Activated T-helper 17 cell treated with anti-CD3 and anti-CD28 coated beads, Interleukin-2, amount 50 U/mL, for 72 hours (primary cell): ENCODE data around the gene GTF2F2. TPM values are rescaled to one million over a fixed set of nuclear protein-coding genes. Genes with fewer than 3 reads are reported as not detected.
A peak's percentile ranks its signal among the peaks of the same experiment; 100 is the strongest.

ENCODE experiments used
- ATAC-seq: fragments of 150-1000 bp; cut with Tn5 transposase; replicated peaks from 2 replicates; pipeline ENCODE4 v1.10.0; 2021; ENCODE audit warnings: mild to moderate bottlenecking, moderate library complexity
- H3K27ac Mint-ChIP-seq: one replicate; pipeline ENCODE4 v1.8.0; 2022; ENCODE audit warnings: mixed read lengths
- H3K27me3 Mint-ChIP-seq: one replicate; pipeline ENCODE4 v1.8.0; 2022; ENCODE audit warnings: mixed read lengths
- H3K36me3 Mint-ChIP-seq: one replicate; pipeline ENCODE4 v1.8.0; 2022; ENCODE audit warnings: low read depth, mild to moderate bottlenecking, mixed read lengths
- H3K4me1 Mint-ChIP-seq: one replicate; pipeline ENCODE4 v1.8.0; 2022; ENCODE audit warnings: mixed read lengths
- H3K4me3 Mint-ChIP-seq: one replicate; pipeline ENCODE4 v1.8.0; 2022; ENCODE audit warnings: mild to moderate bottlenecking, mixed read lengths
- H3K9me3 Mint-ChIP-seq: one replicate; pipeline ENCODE4 v1.8.0; 2022; ENCODE audit warnings: mixed read lengths
- total RNA-seq, 2 donors: library from RNA; stranded (reverse); gene quantifications; one replicate each; pipeline ENCODE4 v1.2.3, GENCODE V29; 2022

Gene GTF2F2
- total RNA-seq, 2 donors from 2014 or later, result 12.5 to 25.0 TPM

GRCh38 chr13:45205124-45205523 is 84.8 kb downstream of the GTF2F2 start:
- H3K27ac Mint-ChIP-seq, result peak overlapping the region; percentile 69

DNA sequence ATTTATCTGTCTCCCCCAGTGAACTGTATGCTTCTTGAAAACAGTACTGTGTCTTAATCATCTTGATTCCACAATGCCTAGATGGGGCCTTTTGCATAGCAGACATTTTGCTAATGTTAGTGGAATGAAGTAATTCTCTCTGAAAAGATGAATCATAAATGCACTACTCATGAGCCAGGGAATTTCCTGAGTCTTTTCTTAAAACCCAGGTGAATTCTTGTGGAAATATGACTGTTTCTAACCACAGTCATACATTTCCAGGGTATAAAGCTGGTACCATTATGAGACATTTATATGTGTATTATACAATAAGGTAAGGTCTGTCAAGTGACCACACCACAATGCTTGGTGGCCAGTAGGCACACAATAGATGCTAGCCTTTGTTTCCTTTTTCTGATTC is 86.0 kb downstream of the GTF2F2 start:
- H3K4me3 Mint-ChIP-seq, result peak overlapping the region; percentile 3
- no peaks in the 10 kb centered on the region for H3K9me3 Mint-ChIP-seq
- peaks cover 51% of the 10 kb centered on the region for H3K36me3 Mint-ChIP-seq
- peaks cover 8% of the 10 kb centered on the region for H3K4me1 Mint-ChIP-seq
- ATAC-seq, result peak; percentile 94
- peak overlapping the region; percentile 3 for H3K27ac Mint-ChIP-seq
- no peaks in the 10 kb centered on the region for H3K27me3 Mint-ChIP-seq

More at GRCh38 chr13:45205124-45205523, 84.8 kb downstream of the GTF2F2 start:
- Mint-ChIP-seq H3K4me1 (peaks cover 8% of the 10 kb centered on the region), H3K4me3 (no peak overlapping the region), H3K27me3 (no peaks in the 10 kb centered on the region), H3K9me3 (no peaks in the 10 kb centered on the region), H3K36me3 (peaks cover 42% of the 10 kb centered on the region)
- no peak for ATAC-seq

DNA sequence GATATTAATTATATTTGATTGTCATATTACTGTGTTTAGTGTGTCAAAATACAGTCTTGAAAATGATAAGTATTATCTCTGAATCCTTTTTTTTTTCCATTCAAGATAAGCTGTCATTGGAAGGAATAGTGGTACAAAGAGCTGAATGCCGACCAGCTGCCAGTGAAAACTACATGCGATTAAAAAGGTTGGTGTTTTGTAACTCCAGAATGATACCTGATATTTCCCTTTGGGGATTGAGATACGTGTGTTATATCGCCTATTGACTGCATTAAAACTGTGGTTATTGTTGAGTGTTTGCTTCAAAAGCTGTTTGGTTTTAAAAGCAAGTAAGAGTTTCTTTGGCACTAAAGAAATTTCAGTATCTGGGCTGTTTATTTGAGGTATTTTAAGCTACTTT is 87.0 kb downstream of the GTF2F2 start:
- Mint-ChIP-seq H3K27ac (no peak overlapping the region), H3K4me3 (no peak overlapping the region), H3K9me3 (no peaks in the 10 kb centered on the region), H3K36me3 (peaks cover 42% of the 10 kb centered on the region), H3K4me1 (peaks cover 8% of the 10 kb centered on the region), H3K27me3 (no peaks in the 10 kb centered on the region)
- ATAC-seq, result no peak

- no peak for ATAC-seq
- no peaks in the 10 kb centered on the region for H3K9me3 Mint-ChIP-seq
Observed at GRCh38 chr13:45208132-45208531, 87.8 kb downstream of the GTF2F2 start.

DNA sequence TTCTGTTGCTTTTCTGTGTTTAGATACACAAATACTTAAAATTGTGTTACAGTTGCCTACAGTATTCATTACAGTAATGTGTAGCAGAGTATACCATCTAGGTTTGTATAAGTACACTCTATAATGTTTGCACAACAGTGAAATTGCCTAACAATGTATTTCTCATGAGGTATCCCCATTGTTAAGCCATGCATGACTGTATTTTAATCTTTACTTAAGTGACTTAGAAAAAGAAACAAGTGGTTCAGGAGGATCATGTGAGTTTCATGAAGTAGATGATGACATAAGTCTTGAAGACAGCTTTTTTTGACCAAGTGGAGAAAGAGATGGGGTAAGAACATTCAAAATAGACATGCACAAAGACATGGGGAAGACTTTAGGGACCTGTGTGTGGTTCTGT is 88.9 kb downstream of the GTF2F2 start:
- no peak overlapping the region for H3K4me3 Mint-ChIP-seq
- no peak for ATAC-seq
- no peaks in the 10 kb centered on the region for H3K9me3 Mint-ChIP-seq
- peaks cover 8% of the 10 kb centered on the region for H3K4me1 Mint-ChIP-seq
- peaks cover 39% of the 10 kb centered on the region for H3K36me3 Mint-ChIP-seq
- H3K27ac Mint-ChIP-seq, result peak overlapping the region; percentile 25
- no peaks in the 10 kb centered on the region for H3K27me3 Mint-ChIP-seq

More at GRCh38 chr13:45208132-45208531, 87.8 kb downstream of the GTF2F2 start:
- Mint-ChIP-seq H3K36me3 (peaks cover 39% of the 10 kb centered on the region), H3K4me1 (peaks cover 8% of the 10 kb centered on the region), H3K27me3 (no peaks in the 10 kb centered on the region), H3K4me3 (no peak overlapping the region), H3K27ac (no peak overlapping the region)

DNA sequence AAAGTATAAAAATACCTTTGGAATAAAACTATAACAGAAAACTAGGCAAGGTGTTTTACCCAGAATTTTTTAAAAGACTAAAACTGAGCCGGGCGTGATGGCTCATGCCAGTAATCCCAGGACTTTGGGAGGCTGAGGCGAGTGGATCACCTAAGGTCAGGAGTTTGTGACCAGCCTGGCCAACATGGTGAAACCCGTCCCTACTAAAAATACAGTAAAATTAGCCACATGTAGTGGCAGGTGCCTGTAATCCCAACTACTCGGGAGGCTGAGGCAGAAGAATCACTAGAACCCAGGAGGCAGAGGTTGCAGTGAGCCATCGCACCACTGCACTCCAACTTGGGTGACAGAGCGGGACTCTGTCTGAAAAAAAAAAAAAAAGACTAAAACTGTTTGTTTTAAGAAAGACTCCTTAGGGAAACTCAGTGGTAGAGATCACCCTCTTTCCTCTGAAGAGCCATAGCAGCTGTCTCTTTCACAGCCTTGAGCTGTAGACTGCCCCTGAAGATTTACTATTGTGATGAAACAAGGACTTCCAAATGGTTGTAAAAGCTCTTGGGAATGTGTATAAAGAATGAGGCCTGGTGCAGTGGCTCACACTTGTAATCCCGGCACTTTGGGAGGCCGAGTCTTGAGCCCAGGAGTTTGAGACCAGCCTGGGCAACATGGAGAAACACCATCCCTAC is 95.2 kb downstream of the GTF2F2 start:
- Mint-ChIP-seq H3K9me3 (no peaks in the 10 kb centered on the region), H3K4me3 (no peak overlapping the region), H3K36me3 (peaks cover 6% of the 10 kb centered on the region), H3K27me3 (no peaks in the 10 kb centered on the region), H3K4me1 (no peaks in the 10 kb centered on the region), H3K27ac (no peak overlapping the region)
- ATAC-seq, result no peak

DNA sequence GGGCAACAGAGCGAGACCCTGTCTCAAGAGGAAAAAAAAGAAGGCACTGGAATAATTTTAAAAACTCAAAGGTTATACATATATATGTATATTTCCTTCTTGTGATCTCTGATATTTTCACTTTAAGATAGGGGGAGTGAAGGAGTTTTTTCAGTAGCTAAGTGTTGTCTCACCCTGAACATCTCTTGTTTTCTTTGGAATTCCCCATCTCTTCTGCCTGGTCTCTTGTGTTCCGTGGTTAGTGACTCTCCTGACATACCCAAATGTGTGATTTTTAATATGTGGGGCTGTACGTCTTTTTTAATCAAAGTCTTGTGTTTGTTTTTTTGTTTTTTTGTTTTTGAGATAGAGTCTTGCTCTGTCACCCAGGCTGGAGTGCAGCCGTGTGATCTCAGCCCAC is 95.9 kb downstream of the GTF2F2 start:
- ATAC-seq, result no peak
- H3K4me1 Mint-ChIP-seq, result no peaks in the 10 kb centered on the region
- H3K27ac Mint-ChIP-seq, result no peak overlapping the region
- no peaks in the 10 kb centered on the region for H3K27me3 Mint-ChIP-seq
- H3K4me3 Mint-ChIP-seq, result no peak overlapping the region
- H3K36me3 Mint-ChIP-seq, result no peaks in the 10 kb centered on the region
- no peaks in the 10 kb centered on the region for H3K9me3 Mint-ChIP-seq

DNA sequence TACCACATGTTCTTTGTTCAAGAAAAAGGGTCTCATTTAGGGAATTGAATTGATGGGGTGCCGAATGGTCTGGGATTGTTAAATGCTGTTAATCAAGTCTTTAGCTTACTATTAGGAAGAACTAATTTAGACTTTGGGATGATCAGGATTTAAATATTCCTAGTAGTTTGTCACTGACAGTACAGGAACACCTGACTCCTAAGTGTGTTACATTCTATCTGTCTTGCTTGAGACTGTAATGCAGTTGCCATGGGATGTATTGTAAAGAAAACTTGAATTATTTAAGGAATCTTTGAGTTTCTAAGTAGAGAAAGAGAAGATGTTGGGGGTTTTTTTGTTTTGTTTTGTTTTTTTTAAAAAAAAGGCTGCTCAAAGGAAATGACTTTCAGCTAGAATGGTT is 98.4 kb downstream of the GTF2F2 start:
- Mint-ChIP-seq H3K4me3 (no peak overlapping the region), H3K36me3 (no peaks in the 10 kb centered on the region), H3K27me3 (no peaks in the 10 kb centered on the region), H3K4me1 (no peaks in the 10 kb centered on the region), H3K27ac (no peak overlapping the region), H3K9me3 (no peaks in the 10 kb centered on the region)
- no peak for ATAC-seq

- Mint-ChIP-seq H3K36me3 (no peaks in the 10 kb centered on the region), H3K9me3 (no peaks in the 10 kb centered on the region), H3K4me1 (no peaks in the 10 kb centered on the region), H3K27me3 (no peaks in the 10 kb centered on the region), H3K4me3 (no peak overlapping the region), H3K27ac (no peak overlapping the region)
- no peak for ATAC-seq
Observed at GRCh38 chr13:45219123-45219891, 99.0 kb downstream of the GTF2F2 start.

DNA sequence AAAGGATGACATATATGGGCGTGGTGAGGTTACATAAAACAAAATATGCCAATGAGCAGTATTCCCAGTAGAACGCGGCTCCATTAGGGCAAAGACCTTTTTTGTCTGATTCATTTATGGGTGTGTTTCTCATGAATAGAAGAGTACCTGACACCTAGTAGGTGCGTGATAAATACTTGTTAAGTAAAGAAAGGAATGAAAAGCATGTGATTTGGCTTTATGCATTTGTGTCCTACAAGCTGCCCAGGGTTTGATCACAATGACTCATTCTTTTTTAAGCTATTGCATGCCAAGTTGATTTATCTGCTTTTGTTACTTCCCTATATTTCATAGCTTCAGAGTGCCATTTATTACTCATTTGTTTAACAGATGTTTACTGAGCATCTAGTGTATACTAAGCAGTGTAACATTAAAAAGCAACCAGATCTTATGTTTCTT is 99.6 kb downstream of the GTF2F2 start:
- H3K4me3 Mint-ChIP-seq, result no peak overlapping the region
- no peak overlapping the region for H3K27ac Mint-ChIP-seq
- H3K9me3 Mint-ChIP-seq, result no peaks in the 10 kb centered on the region
- no peak for ATAC-seq
- no peaks in the 10 kb centered on the region for H3K27me3 Mint-ChIP-seq
- no peaks in the 10 kb centered on the region for H3K4me1 Mint-ChIP-seq
- no peaks in the 10 kb centered on the region for H3K36me3 Mint-ChIP-seq

GRCh38 chr13:45220403-45220802 is 100.1 kb downstream of the GTF2F2 start:
- Mint-ChIP-seq H3K9me3 (no peaks in the 10 kb centered on the region), H3K36me3 (no peaks in the 10 kb centered on the region), H3K27ac (no peak overlapping the region), H3K4me3 (no peak overlapping the region), H3K27me3 (no peaks in the 10 kb centered on the region), H3K4me1 (no peaks in the 10 kb centered on the region)
- ATAC-seq, result no peak

DNA sequence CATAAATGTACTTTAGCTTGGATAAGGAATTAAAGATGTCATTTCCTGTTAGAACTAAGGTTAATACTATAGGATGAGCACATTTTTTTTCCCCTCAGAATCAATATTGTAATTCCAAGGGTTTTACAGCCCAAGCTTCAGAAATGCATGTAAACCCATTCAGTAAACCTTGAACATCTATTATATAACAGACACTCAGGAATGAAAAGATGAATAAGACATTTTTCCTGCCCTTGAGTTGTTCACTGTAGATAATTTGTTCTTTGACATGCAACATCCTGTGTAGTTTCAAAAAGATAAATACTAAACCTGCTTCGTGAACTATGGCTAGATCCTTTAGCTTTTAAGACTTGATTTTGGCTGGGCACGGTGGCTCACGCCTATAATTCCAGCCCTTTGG is 102.2 kb downstream of the GTF2F2 start:
- H3K27ac Mint-ChIP-seq, result no peak overlapping the region
- no peaks in the 10 kb centered on the region for H3K4me1 Mint-ChIP-seq
- no peak overlapping the region for H3K4me3 Mint-ChIP-seq
- no peaks in the 10 kb centered on the region for H3K27me3 Mint-ChIP-seq
- H3K36me3 Mint-ChIP-seq, result no peaks in the 10 kb centered on the region
- ATAC-seq, result no peak
- H3K9me3 Mint-ChIP-seq, result no peaks in the 10 kb centered on the region

GRCh38 chr13:45222919-45223318 is 102.6 kb downstream of the GTF2F2 start:
- Mint-ChIP-seq H3K27ac (no peak overlapping the region), H3K27me3 (no peaks in the 10 kb centered on the region)
- no peak for ATAC-seq

DNA sequence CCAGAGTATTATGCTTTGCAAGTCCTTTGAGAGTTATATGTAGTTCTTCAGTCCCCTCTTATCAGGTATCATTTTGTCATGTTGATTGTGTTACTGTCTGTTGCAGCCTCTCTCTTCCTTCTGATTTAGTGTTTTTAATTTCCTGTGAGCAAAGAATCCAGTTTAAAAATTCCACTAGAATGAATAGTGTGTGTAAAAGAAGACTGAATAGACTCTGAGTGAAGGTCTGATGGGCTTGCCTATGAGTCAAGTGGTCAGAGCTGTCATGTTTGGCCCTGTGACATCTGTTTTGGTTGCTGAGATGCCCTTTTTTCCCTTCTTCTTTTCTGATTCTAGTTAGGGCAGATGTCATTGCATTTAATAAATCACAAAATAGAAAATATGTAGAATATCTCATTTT is 103.9 kb downstream of the GTF2F2 start:
- Mint-ChIP-seq H3K4me1 (no peaks in the 10 kb centered on the region), H3K9me3 (no peaks in the 10 kb centered on the region), H3K4me3 (no peak overlapping the region), H3K27ac (no peak overlapping the region), H3K36me3 (peaks cover 5% of the 10 kb centered on the region), H3K27me3 (no peaks in the 10 kb centered on the region)
- no peak for ATAC-seq

More at GRCh38 chr13:45222919-45223318, 102.6 kb downstream of the GTF2F2 start:
- H3K9me3 Mint-ChIP-seq, result no peaks in the 10 kb centered on the region
- no peaks in the 10 kb centered on the region for H3K4me1 Mint-ChIP-seq
- peaks cover 1% of the 10 kb centered on the region for H3K36me3 Mint-ChIP-seq
- H3K4me3 Mint-ChIP-seq, result no peak overlapping the region

DNA sequence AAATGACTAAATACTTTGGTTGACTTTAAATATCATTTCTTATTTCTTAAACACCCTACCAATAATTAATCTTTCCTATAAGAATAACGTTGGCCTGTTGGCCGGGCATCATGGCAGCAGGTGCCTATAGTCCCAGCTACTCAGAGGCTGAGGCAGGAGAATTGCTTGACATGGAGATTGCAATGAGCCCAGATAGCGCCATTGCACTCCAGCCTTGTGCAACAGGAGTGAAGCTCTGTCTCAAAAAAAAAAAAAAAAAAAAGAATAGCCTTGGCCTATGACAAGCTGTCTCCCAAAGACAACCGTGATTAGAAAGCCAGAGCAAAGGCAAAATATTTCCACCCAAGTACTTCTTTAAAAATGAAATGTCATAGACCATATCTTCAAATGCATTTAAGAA is 105.1 kb downstream of the GTF2F2 start:
- Mint-ChIP-seq H3K27me3 (no peaks in the 10 kb centered on the region), H3K27ac (no peak overlapping the region)

More for the DNA sequence above, 105.1 kb downstream of the GTF2F2 start:
- Mint-ChIP-seq H3K4me3 (no peak overlapping the region), H3K4me1 (no peaks in the 10 kb centered on the region), H3K36me3 (peaks cover 5% of the 10 kb centered on the region), H3K9me3 (no peaks in the 10 kb centered on the region)
- ATAC-seq, result no peak
